ENCODE measurements around the gene POLE.
A peak's percentile ranks its signal among the peaks of the same experiment; 100 is the strongest.

POLE gene

GRCh38 chr12:132632521-132633228 is 54.5 kb downstream of the POLE start:
- H3K27ac ChIP-seq: no peak overlapping the region
- TF ChIP-seq CTCF (conservative IDR thresholded peaks at IDR 0.05): no peak

GRCh38 chr12:132631666-132632065 is 55.5 kb downstream of the POLE start:
- no peak for TF ChIP-seq CTCF (conservative IDR thresholded peaks at IDR 0.05)
- H3K27ac ChIP-seq: no peak overlapping the region

- no peak for TF ChIP-seq CTCF (conservative IDR thresholded peaks at IDR 0.05)
- no peak overlapping the region for H3K27ac ChIP-seq
Measured at GRCh38 chr12:132630672-132631071, 56.5 kb downstream of the POLE start.

GRCh38 chr12:132629330-132629729 is 57.8 kb downstream of the POLE start:
- no peak overlapping the region for H3K27ac ChIP-seq
- no peak for TF ChIP-seq CTCF (conservative IDR thresholded peaks at IDR 0.05)

- TF ChIP-seq CTCF (conservative IDR thresholded peaks at IDR 0.05): no peak
- no peak overlapping the region for H3K27ac ChIP-seq
Measured at GRCh38 chr12:132625731-132626430, 61.3 kb downstream of the POLE start.

- TF ChIP-seq CTCF (conservative IDR thresholded peaks at IDR 0.05): no peak
- no peak overlapping the region for H3K27ac ChIP-seq
Measured at GRCh38 chr12:132624910-132625630, 62.1 kb downstream of the POLE start.

- peak overlapping the region; percentile 80 for H3K27ac ChIP-seq
- no peak for TF ChIP-seq CTCF (conservative IDR thresholded peaks at IDR 0.05)
Measured at GRCh38 chr12:132624186-132624855, 62.8 kb downstream of the POLE start.

All from VCaP (cell line).